Stimulated activated CD4-positive, alpha-beta T cell treated with anti-CD3 and anti-CD28 coated beads, TNF-alpha, amount 100 ng/mL, for 1 hour (primary cell): ENCODE data around the gene PLAAT3.
"Not testable (repeated sequence)": the region's sequence is repeated elsewhere in the genome, so short reads cannot be mapped to it uniquely, and the experiment has no call there.

Experiments
- DNase-seq, 3 donors: peaks; one replicate each; pipeline ENCODE4 v3.0.0-alpha.2; 2020; ENCODE audit warnings: low read depth in 3 of 3, low spot score in 1 of 3

Gene PLAAT3

GRCh38 chr11:63547061-63547460, 67.2 kb downstream of the PLAAT3 start:
- DNase-seq = no peak

- no peak for DNase-seq
These were observed 70.5 kb downstream of the PLAAT3 start for GRCh38 chr11:63543711-63544110.

DNA sequence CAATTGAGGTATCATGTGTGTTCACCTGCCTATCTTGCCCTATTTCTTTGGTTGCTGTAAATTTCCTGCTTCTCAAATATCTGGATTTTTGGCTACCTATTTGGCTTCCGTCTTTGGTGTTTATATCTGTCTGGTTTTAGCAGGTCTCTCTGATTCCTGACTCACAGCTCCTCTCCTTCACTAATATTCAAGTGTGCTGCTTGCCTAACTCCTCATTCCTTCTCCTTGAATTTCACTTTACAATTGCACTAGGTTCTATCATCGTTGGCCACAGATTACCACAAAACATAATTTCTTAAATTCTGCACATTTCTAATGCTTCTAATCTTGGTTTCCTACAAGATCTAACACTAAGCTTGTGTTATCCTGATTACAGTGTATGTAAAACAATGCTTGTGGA, 71.7 kb downstream of the PLAAT3 start:
- not testable (repeated sequence) for DNase-seq

- DNase-seq = no peak
These were observed 76.7 kb downstream of the PLAAT3 start for GRCh38 chr11:63537293-63538101.

- DNase-seq = no peak
These were observed 77.5 kb downstream of the PLAAT3 start, which contains the start of gene PLAAT4 for GRCh38 chr11:63536669-63537292. Gene PLAAT4, plus strand, starts transcription at chr11:63536808. Its CDS starts 61 bp downstream, at chr11:63536869.

DNA sequence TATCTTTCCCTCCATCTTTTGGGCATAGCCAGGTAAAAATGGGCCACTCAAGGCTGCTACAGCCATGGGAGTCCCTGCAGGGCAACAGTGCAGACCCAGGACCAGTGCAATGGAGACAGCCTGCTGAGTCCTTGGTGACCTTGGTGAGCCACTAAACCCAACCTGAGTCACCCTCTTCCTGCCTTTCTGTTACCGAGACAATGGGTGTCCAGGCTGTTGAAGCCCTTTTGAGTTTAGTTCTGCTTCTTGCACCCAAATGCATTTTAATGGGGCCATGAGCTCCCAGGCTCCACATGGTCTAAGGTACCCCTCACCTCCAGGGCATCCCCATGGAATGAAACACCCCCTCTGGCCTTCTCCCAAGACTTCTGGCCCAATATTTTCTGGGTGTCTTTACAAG, 78.5 kb downstream of the PLAAT3 start:
- DNase-seq = no peak

GRCh38 chr11:63534895-63535461, 79.3 kb downstream of the PLAAT3 start:
- DNase-seq = no peak

- DNase-seq = no peak
These were observed 80.2 kb downstream of the PLAAT3 start for GRCh38 chr11:63534076-63534475.

- DNase-seq = no peak
These were observed 81.3 kb downstream of the PLAAT3 start for GRCh38 chr11:63532799-63533475.

DNA sequence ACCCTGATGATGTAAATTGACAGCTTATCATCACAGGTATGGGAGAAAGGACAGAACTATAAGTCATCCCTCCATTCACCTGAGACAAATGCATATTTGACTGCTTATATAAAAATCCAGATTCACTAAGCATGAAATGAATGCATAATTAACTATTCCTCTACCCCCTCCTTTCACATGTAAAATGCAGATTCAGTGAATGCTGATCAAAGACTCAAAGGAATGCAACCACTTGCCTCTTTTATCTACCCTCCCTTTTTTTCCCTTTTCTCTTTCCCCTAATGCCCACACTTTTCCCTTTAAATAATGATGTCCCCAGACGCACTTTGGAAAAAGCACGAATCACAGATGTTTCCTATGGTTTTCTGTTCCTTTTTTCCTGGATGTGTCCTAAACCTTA, 82.1 kb downstream of the PLAAT3 start:
- DNase-seq = no peak

DNA sequence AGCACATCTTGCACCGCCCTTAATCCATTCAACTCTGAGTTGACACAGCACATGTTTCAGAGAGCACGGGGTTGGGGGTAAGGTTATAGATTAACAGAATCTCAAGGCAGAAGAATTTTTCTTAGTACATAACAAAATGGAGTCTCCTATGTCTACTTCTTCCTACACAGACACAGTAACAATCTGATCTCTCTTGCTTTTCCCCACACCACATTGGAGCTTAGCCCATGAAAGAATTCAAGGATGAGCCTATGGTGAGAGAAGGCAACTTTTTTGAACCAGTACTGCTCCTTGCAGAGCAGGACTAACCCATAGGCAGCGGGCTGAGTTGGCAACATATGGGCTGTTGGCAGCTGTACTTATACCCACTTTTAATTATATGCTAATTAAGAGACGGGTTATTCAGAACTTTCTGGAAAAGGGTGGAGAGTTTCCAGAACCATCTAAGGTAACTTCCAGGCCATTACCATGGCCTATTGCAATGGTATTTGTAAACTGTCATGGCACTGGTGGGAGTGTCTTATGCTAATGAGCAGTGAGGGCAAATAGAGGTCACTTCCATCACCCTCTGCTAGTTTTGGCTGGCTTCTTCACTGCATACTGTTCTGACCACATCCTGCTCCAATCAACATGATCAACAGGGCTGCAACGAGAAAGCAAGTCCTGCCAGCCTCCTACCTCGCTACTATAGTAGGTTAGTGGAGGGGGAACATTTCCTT, 83.0 kb downstream of the PLAAT3 start:
- DNase-seq = peak in 1 of 3 donors; percentile 29

- no peak for DNase-seq
These were observed 84.2 kb downstream of the PLAAT3 start for GRCh38 chr11:63530021-63530420.

DNA sequence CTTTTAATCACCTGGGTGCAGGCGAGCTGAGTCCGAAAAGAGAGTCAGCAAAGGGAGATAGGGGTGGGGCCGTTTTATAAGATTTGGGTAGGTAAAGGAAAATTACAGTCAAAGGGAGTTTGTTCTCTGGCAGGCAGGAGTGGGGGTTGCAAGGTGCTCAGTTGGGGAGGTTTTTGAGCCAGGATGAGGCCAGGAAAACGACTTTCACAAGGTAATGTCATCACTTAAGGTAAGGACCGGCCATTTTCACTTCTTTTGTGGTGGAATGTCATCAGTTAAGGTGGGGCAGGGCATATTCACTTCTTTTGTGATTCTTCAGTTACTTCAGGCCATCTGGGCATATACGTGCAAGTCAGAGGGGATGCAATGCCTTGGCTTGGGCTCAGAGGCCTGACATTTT, 84.9 kb downstream of the PLAAT3 start:
- DNase-seq = not testable (repeated sequence)

GRCh38 chr11:63528729-63529278, 85.4 kb downstream of the PLAAT3 start:
- DNase-seq = not testable (repeated sequence)

DNA sequence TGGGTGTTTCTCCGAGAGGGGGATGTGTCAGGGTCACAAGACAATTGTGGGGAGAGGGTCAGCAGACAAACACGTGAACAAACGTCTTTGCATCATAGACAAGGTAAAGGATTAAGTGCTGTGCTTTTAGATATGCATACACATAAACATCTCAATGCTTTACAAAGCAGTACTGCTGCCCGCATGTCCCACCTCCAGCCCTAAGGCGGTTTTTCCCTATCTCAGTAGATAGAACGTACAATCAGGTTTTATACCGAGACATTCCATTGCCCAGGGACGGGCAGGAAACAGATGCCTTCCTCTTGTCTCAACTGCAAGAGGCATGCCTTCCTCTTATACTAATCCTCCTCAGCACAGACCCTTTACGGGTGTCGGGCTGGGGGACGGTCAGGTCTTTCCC, 86.1 kb downstream of the PLAAT3 start:
- not testable (repeated sequence) for DNase-seq

- no peak for DNase-seq
These were observed 86.6 kb downstream of the PLAAT3 start for GRCh38 chr11:63527667-63528066.
